ENCODE data around the gene BTG2. TPM values are rescaled to one million over a fixed set of nuclear protein-coding genes. Genes with fewer than 3 reads are reported as not detected.

The BTG2 gene
- total and polyA plus RNA-seq, 5 experiments from 2014 or later, result 91.8 to 191 (median 179) TPM

- H3K27ac Mint-ChIP-seq, result peak overlapping the region; percentile 25 to 94 (median 88)
- peak; percentile 55 to 66 for ATAC-seq
- POLR2A ChIA-PET, result interaction anchor here (0.6 to 25.4 kb wide), 8 partner anchors 10 to 269 kb away, joined by 3 to 730 read pairs (median 6); no protein-coding TSS in a partner anchor
Measured at GRCh38 chr1:203278082-203278884, 27.0 kb upstream of the BTG2 start.

GRCh38 chr1:203278885-203279406 is 26.4 kb upstream of the BTG2 start:
- DNase-seq (no peak), ATAC-seq (no peak)
- Mint-ChIP-seq H3K36me3 (no peaks in the 10 kb centered on the region), H3K27ac (peak overlapping the region; percentile 19 to 94 (median 87)), H3K4me3 (peak overlapping the region in 8 of 10 donors; percentile 28 to 64 (median 58)), H3K9me3 (no peaks in the 10 kb centered on the region), H3K27me3 (no peaks in the 10 kb centered on the region), H3K4me1 (peaks cover 21 to 75% (median 55%) of the 10 kb centered on the region in 4 donors)
- POLR2A ChIA-PET, result interaction anchor here (0.6 to 25.4 kb wide), 4 partner anchors 11 to 1443 kb away, joined by 4 to 730 read pairs (median 188); no protein-coding TSS in a partner anchor

More at GRCh38 chr1:203278082-203278884, 27.0 kb upstream of the BTG2 start:
- Mint-ChIP-seq H3K9me3 (no peaks in the 10 kb centered on the region), H3K27me3 (no peaks in the 10 kb centered on the region), H3K4me1 (peaks cover 23 to 80% (median 61%) of the 10 kb centered on the region in 4 donors), H3K4me3 (peak overlapping the region; percentile 6 to 70 (median 53)), H3K36me3 (no peaks in the 10 kb centered on the region)
- DNase-seq, result peak in 2 of 10 donors; percentile 42 to 43

GRCh38 chr1:203280061-203280460 is 25.3 kb upstream of the BTG2 start:
- H3K27ac Mint-ChIP-seq, result peak overlapping the region in 8 of 10 donors; percentile 8 to 70 (median 58)
- H3K4me1 Mint-ChIP-seq, result peaks cover 21 to 71% (median 50%) of the 10 kb centered on the region in 4 donors

GRCh38 chr1:203281033-203281432 is 24.3 kb upstream of the BTG2 start:
- no peak overlapping the region for H3K4me3 Mint-ChIP-seq
- ATAC-seq, result no peak
- no peaks in the 10 kb centered on the region for H3K27me3 Mint-ChIP-seq
- H3K9me3 Mint-ChIP-seq, result no peaks in the 10 kb centered on the region
- peak overlapping the region in 1 of 10 donors; percentile 26 for H3K27ac Mint-ChIP-seq
- no peaks in the 10 kb centered on the region for H3K36me3 Mint-ChIP-seq
- POLR2A ChIA-PET, result interaction anchor here (0.6 to 25.4 kb wide), 4 partner anchors 9 to 471 kb away, joined by 3 to 730 read pairs (median 96); no protein-coding TSS in a partner anchor
- H3K4me1 Mint-ChIP-seq, result peaks cover 21 to 70% (median 44%) of the 10 kb centered on the region in 4 donors
- no peak for DNase-seq

More at GRCh38 chr1:203280061-203280460, 25.3 kb upstream of the BTG2 start:
- no peak for ATAC-seq
- Mint-ChIP-seq H3K27me3 (no peaks in the 10 kb centered on the region), H3K4me3 (peak overlapping the region in 1 of 10 donors; percentile 6), H3K36me3 (no peaks in the 10 kb centered on the region), H3K9me3 (no peaks in the 10 kb centered on the region)
- POLR2A ChIA-PET, result interaction anchor here (0.7 to 25.4 kb wide), 3 partner anchors 10 to 1837 kb away, joined by 8 to 730 read pairs (median 188); no protein-coding TSS in a partner anchor
- DNase-seq, result no peak

- DNase-seq (no peak), ATAC-seq (no peak)
- Mint-ChIP-seq H3K27me3 (no peaks in the 10 kb centered on the region), H3K4me1 (peaks cover 28 to 70% (median 49%) of the 10 kb centered on the region in 4 donors), H3K9me3 (no peaks in the 10 kb centered on the region), H3K4me3 (no peak overlapping the region), H3K27ac (peak overlapping the region in 3 of 10 donors; percentile 41 to 62 (median 42)), H3K36me3 (no peaks in the 10 kb centered on the region)
- POLR2A ChIA-PET, result interaction anchor here (1.0 to 25.4 kb wide), 4 partner anchors 8 to 40 kb away, joined by 3 to 730 read pairs (median 96); no protein-coding TSS in a partner anchor
Measured at GRCh38 chr1:203281851-203282661, 23.3 kb upstream of the BTG2 start.

DNA sequence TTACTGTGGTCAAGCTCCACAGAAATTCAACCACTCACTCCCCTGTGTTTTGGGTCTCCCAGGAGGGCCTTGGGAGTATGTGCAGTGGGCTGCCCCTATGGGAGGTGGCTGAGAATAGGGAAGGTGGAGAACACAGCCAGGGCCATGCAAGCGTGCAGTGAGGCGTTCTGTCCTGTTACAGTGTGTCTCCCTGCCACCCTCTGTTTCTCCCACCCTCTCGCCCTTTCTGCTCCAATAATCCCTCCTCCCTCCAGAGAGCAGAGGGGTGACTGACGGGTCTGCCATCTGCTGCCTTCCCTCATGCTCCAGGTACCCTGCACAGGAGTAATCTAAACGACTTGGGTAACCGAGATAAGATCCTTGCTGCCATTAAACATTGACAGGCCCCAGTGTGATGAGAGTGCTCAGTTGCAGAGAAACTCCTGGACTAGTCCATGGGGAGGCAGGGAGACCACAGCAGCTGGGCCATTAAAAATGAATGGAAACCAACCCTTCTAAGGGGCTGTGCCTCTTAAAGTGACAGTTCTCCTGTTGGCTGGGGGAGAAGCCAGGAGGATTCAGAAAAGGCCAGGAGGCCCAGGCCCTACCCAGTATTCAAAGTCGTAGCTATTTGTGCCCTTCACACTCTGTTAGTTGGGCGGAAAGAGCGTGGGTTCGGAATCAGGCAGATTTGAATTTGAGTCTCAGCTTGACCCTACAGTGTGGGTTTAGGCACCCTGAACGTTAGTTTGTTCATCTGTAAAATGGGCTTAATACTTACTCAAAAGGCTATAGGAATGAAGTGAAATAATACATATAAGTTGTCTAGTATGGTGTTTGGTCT is 22.4 kb upstream of the BTG2 start:
- peak overlapping the region in 4 of 10 donors; percentile 53 to 75 (median 59) for H3K27ac Mint-ChIP-seq
- DNase-seq, result no peak
- no peaks in the 10 kb centered on the region for H3K9me3 Mint-ChIP-seq
- no peaks in the 10 kb centered on the region for H3K36me3 Mint-ChIP-seq
- H3K27me3 Mint-ChIP-seq, result no peaks in the 10 kb centered on the region
- peaks cover 31 to 70% (median 49%) of the 10 kb centered on the region in 4 donors for H3K4me1 Mint-ChIP-seq
- no peak for ATAC-seq
- H3K4me3 Mint-ChIP-seq, result no peak overlapping the region
- POLR2A ChIA-PET, result interaction anchor here (1.0 to 25.4 kb wide), 4 partner anchors 7 to 39 kb away, joined by 3 to 730 read pairs (median 100); no protein-coding TSS in a partner anchor

DNA sequence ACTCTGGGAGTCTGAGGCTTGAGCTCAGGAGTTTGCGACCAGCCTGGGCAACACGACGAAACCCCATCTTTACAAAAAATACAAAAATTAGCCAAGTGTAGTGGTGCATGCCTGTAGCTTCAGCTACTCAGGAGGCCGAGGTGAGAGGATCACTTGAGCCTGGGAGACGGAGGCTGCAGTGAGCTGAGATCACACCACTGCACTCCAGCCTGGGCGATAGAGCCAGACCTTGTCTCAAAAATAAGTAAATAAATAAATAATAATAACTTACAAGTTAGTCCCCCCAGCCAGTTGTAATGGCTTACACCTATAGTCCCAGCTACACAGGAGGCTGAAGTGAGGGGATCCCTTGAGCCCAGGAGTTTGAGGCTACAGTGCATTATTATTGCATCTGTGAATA is 21.7 kb upstream of the BTG2 start:
- POLR2A ChIA-PET, result interaction anchor here (1.3 to 25.4 kb wide), 3 partner anchors 9 to 38 kb away, joined by 4 to 730 read pairs (median 12); no protein-coding TSS in a partner anchor
- Mint-ChIP-seq H3K4me1 (peaks cover 31 to 70% (median 49%) of the 10 kb centered on the region in 4 donors), H3K27me3 (no peaks in the 10 kb centered on the region), H3K36me3 (no peaks in the 10 kb centered on the region), H3K27ac (no peak overlapping the region), H3K4me3 (no peak overlapping the region), H3K9me3 (no peaks in the 10 kb centered on the region)
- DNase-seq, result no peak
- no peak for ATAC-seq

DNA sequence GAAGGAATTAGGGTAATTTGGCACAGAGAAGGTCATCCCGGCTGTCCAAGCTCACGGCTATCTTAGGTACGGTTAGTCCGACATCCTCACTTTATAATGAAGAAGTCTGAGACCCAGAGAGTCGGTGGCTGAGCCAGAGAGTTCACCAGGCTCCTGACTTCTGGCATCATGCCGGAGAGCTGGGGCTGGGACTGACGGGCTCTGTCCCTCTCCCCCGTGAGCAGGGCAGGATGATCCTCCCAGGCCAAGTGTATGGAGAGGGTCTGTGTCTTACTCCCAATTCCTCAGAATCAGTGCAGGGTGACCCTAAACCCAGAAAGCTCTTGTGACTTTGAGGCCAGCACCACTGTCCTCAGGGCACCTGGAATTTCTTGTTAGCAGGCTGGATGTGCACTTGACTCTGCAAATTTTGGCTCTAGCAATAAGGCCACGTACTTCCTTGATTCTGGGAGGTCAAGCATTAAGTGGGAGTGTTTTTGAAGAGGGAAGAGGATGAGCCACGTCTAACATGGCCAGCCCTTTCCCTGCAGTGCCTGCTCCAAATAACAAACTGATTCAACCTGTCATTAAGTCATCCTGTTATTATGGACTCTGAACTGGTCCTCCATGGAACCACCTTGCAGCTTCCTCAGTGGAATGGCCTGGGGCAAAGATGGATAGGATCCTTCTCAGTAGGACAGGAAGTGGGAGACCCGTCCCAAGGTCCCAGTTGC is 20.8 kb upstream of the BTG2 start:
- H3K27ac Mint-ChIP-seq, result peak overlapping the region in 5 of 10 donors; percentile 15 to 73 (median 44)
- peaks cover 33 to 74% (median 53%) of the 10 kb centered on the region in 4 donors for H3K4me1 Mint-ChIP-seq
- ATAC-seq (no peak), DNase-seq (no peak)
- no peaks in the 10 kb centered on the region for H3K36me3 Mint-ChIP-seq
- H3K27me3 Mint-ChIP-seq, result no peaks in the 10 kb centered on the region
- no peak overlapping the region for H3K4me3 Mint-ChIP-seq
- H3K9me3 Mint-ChIP-seq, result no peaks in the 10 kb centered on the region
- POLR2A ChIA-PET, result interaction anchor here (1.3 to 25.4 kb wide), 3 partner anchors 6 to 37 kb away, joined by 4 to 730 read pairs (median 188); no protein-coding TSS in a partner anchor

DNA sequence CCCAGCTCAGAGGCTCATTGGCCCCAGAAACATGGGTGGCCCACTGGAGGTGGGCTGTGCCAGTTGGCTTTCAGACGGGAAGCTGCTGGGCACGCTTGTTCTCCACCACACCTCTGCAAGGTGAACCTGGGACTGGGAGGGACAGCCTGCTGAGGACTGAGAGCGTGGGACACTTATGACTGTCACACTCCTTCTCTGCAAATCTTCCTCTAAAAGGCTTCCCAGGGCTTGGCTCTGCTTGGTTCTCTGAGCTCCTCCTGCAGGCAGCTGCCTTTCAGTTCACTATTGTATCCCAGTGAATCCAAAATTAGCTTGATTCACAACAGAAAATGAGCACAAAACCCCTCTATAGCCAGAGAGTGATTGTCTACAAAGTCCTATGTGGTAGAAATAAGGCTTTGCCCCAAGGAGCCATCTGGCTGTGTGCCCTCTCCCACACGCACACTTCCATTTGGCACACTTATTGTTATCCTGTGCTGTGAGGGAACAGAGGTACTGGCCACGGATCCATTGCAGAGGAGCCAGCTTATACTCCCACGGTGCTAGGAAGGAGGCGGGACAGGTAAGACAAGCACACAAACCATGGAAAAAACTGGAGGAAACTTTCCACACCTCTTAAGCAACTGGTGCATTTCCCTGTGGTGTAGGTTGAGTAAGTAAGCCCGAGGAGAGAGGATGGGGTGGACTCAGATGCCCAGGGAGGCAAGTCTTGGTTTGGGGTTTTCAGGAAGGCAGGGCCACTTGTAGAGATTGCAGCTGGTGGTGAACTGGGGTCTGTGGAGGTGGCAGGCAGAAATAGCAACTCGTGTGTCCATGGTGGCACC is 18.9 kb upstream of the BTG2 start:
- Mint-ChIP-seq H3K9me3 (no peaks in the 10 kb centered on the region), H3K4me3 (peak overlapping the region; percentile 54 to 87 (median 76)), H3K36me3 (no peaks in the 10 kb centered on the region), H3K27ac (peak overlapping the region; percentile 97 to 100 (median 99)), H3K27me3 (no peaks in the 10 kb centered on the region), H3K4me1 (peaks cover 35 to 86% (median 66%) of the 10 kb centered on the region in 4 donors)
- POLR2A ChIA-PET, result interaction anchor here (0.6 to 25.4 kb wide), 8 partner anchors 8 to 52 kb away, joined by 3 to 730 read pairs (median 6); no protein-coding TSS in a partner anchor
- no peak for ATAC-seq
- DNase-seq, result no peak
